CD14-positive monocyte (primary cell): ENCODE data around the gene GBX2. TPM values are rescaled to one million over a fixed set of nuclear protein-coding genes. Genes with fewer than 3 reads are reported as not detected.
A peak's percentile ranks its signal among the peaks of the same experiment; 100 is the strongest.

ENCODE experiments used
- DNase-seq, 3 donors: peaks; one replicate each; pipeline ENCODE4 v3.0.0-alpha.2; 2011 to 2022
- H2AFZ ChIP-seq: 2 replicates; pipeline ENCODE4 v1.6.0; 2012; ENCODE audit warnings: mild to moderate bottlenecking, low read depth, low read length, inconsistent platforms; ENCODE audit not compliant: insufficient read depth, poor library complexity, severe bottlenecking
- H3K27ac ChIP-seq, 2 donors: 1 replicate in 1 of 2; 2 replicates in 1 of 2; pipeline ENCODE4 v1.5.1; 2012 to 2013; ENCODE audit warnings: low read length in 2 of 2, control low read depth in 1 of 2, inconsistent platforms in 1 of 2, low read depth in 1 of 2, mild to moderate bottlenecking in 1 of 2
- H3K27me3 ChIP-seq, 2 donors: one replicate each; pipeline versions ENCODE4 v1.6.0 to v1.6.1; 2011 to 2013; ENCODE audit warnings: low read length in 2 of 2; ENCODE audit not compliant: control insufficient read depth in 2 of 2, insufficient read depth in 2 of 2
- H3K36me3 ChIP-seq, 2 donors: replicated peaks in 1 of 2; 1 replicate in 1 of 2; 2 replicates in 1 of 2; pipeline versions ENCODE4 v1.5.1 to v1.6.1; 2012 to 2013; ENCODE audit warnings: low read length in 2 of 2, control low read depth in 1 of 2, inconsistent platforms in 1 of 2, mild to moderate bottlenecking in 1 of 2; ENCODE audit not compliant: insufficient read depth in 2 of 2, control insufficient read depth in 1 of 2
- H3K4me1 ChIP-seq, 2 donors: 1 replicate in 1 of 2; 2 replicates in 1 of 2; pipeline versions ENCODE4 v1.5.1 to v1.6.1; 2012 to 2013; ENCODE audit warnings: low read length in 2 of 2, control low read depth in 1 of 2, inconsistent platforms in 1 of 2, mild to moderate bottlenecking in 1 of 2, moderate library complexity in 1 of 2; ENCODE audit not compliant: insufficient read depth in 2 of 2, control insufficient read depth in 1 of 2
- H3K4me2 ChIP-seq: replicated peaks from 2 replicates; pipeline ENCODE3; 2012; ENCODE audit warnings: low read length, moderate library complexity, mild to moderate bottlenecking; ENCODE audit not compliant: poor library complexity, severe bottlenecking; ENCODE audit errors: extremely low read depth
- H3K4me3 ChIP-seq, 3 experiments: fragments of 200-600 bp in 1 of 3; sonication (generic) in 1 of 3; replicated peaks in 1 of 3; 1 replicate in 2 of 3; 2 replicates in 1 of 3; pipeline ENCODE4 v1.5.1; 2011 to 2013; ENCODE audit warnings: low read length in 3 of 3, mild to moderate bottlenecking in 3 of 3, control low read depth in 2 of 3, low read depth in 2 of 3, inconsistent platforms in 1 of 3, moderate library complexity in 1 of 3
- H3K79me2 ChIP-seq: 2 replicates; pipeline ENCODE4 v1.6.0; 2012; ENCODE audit warnings: mild to moderate bottlenecking, control low read depth, inconsistent platforms, low read length, moderate library complexity; ENCODE audit not compliant: insufficient read depth
- H3K9ac ChIP-seq: 2 replicates; pipeline ENCODE4 v1.6.0; 2017; ENCODE audit warnings: low read length, mild to moderate bottlenecking; ENCODE audit not compliant: insufficient read depth, poor library complexity, severe bottlenecking
- H3K9me3 ChIP-seq, 2 donors: replicated peaks in 1 of 2; 1 replicate in 1 of 2; 2 replicates in 1 of 2; pipeline versions ENCODE4 v1.5.1 to v1.6.1; 2012 to 2013; ENCODE audit warnings: low read length in 2 of 2, control low read depth in 1 of 2; ENCODE audit not compliant: control insufficient read depth in 1 of 2, insufficient read depth in 1 of 2
- H4K20me1 ChIP-seq: 2 replicates; pipeline ENCODE4 v1.6.0; 2012; ENCODE audit warnings: mild to moderate bottlenecking, low read length, control low read depth, moderate library complexity; ENCODE audit not compliant: insufficient read depth
- H3K27ac Mint-ChIP-seq, 7 donors: one replicate each; pipeline ENCODE4 v1.8.0; 2020; ENCODE audit warnings: mild to moderate bottlenecking in 7 of 7, mixed read lengths in 7 of 7, moderate library complexity in 6 of 7, inconsistent platforms in 2 of 7
- H3K27me3 Mint-ChIP-seq, 3 donors: one replicate each; pipeline ENCODE4 v1.8.0; 2021 to 2022; ENCODE audit warnings: low read depth in 3 of 3, mild to moderate bottlenecking in 3 of 3, mixed read lengths in 3 of 3, moderate library complexity in 3 of 3, inconsistent platforms in 1 of 3
- H3K36me3 Mint-ChIP-seq, 2 donors: one replicate each; pipeline ENCODE4 v1.8.0; 2020; ENCODE audit warnings: mixed read lengths in 2 of 2, inconsistent platforms in 1 of 2, mild to moderate bottlenecking in 1 of 2
- H3K4me1 Mint-ChIP-seq: one replicate; pipeline ENCODE4 v1.8.0; 2020; ENCODE audit warnings: mild to moderate bottlenecking, mixed read lengths
- H3K4me3 Mint-ChIP-seq, 2 donors: one replicate each; pipeline ENCODE4 v1.8.0; 2020; ENCODE audit warnings: mild to moderate bottlenecking in 2 of 2, mixed read lengths in 2 of 2, moderate library complexity in 1 of 2
- H3K9me3 Mint-ChIP-seq, 7 donors: one replicate each; pipeline ENCODE4 v1.8.0; 2020 to 2022; ENCODE audit warnings: mixed read lengths in 7 of 7, mild to moderate bottlenecking in 6 of 7, moderate library complexity in 6 of 7, inconsistent platforms in 2 of 7
- CTCF ChIP-seq: fragments of 200-600 bp; IDR thresholded peaks from one replicate; pipeline ENCODE4 v1.8.0; 2022; ENCODE audit warnings: antibody characterized with exemption, mild to moderate bottlenecking
- WGBS: methylation state at CpG from one replicate; pipeline ENCODE4 v1.1.5; 2013; ENCODE audit warnings: missing lambda C conversion rate; ENCODE audit not compliant: insufficient coverage; 5-methylcytosine and 5-hydroxymethylcytosine counted together
- intact Hi-C, 2 donors: fragments of 100-400 bp; cut with micrococcal nuclease; formaldehyde crosslinking; loops; one replicate each; pipeline versions ENCODE4 v1.15.0 to v1.15.1; 2023
- polyA plus RNA-seq, 3 donors: library from polyadenylated mRNA; depleted of rRNA in 1 of 3; unstranded in 2 of 3; stranded (reverse) in 1 of 3; fragments of 300-500 nt in 2 of 3; fragments of >200 nt in 1 of 3; fragmentation: Illumina TruSeq in 2 of 3; gene quantifications; 1 replicate in 2 of 3; 2 replicates in 1 of 3; pipeline ENCODE4 v1.2.3, GENCODE V29; 2012 to 2021

The GBX2 gene
- polyA plus RNA-seq, 3 donors: not detected

GRCh38 chr2:236171181-236171679 is 3.0 kb upstream of the GBX2 start:
- no peaks in the 10 kb centered on the region for H3K36me3 ChIP-seq
- H3K4me1 Mint-ChIP-seq: peaks cover 7% of the 10 kb centered on the region
- TF ChIP-seq CTCF: no peak
- H3K4me1 ChIP-seq: no peaks in the 10 kb centered on the region
- no peak overlapping the region for H3K4me3 ChIP-seq
- peaks cover 0 to 65% of the 10 kb centered on the region in 2 donors for H3K9me3 ChIP-seq
- peak overlapping the region in 1 of 2 donors; percentile 79 for H3K4me3 Mint-ChIP-seq
- no peak overlapping the region for H2AFZ ChIP-seq
- H3K27ac ChIP-seq: no peak overlapping the region
- H3K27me3 Mint-ChIP-seq: peaks cover 79 to 94% (median 85%) of the 10 kb centered on the region in 3 donors
- intact Hi-C loops: no loop called here
- peaks cover 0 to 6% of the 10 kb centered on the region in 2 donors for H3K36me3 Mint-ChIP-seq
- no peaks in the 10 kb centered on the region for H3K79me2 ChIP-seq
- no peak overlapping the region for H3K27ac Mint-ChIP-seq
- H3K9ac ChIP-seq: no peak overlapping the region
- H3K4me2 ChIP-seq: no peak overlapping the region
- H3K27me3 ChIP-seq: peaks cover 77 to 88% of the 10 kb centered on the region in 2 donors
- WGBS: 6% methylated on average over 27 of the region's 27 CpGs
- no peak for DNase-seq
- peaks cover 0 to 24% (median 18%) of the 10 kb centered on the region in 7 donors for H3K9me3 Mint-ChIP-seq
- no peaks in the 10 kb centered on the region for H4K20me1 ChIP-seq

GRCh38 chr2:236170590-236171165 is 2.5 kb upstream of the GBX2 start:
- no peaks in the 10 kb centered on the region for H3K4me1 ChIP-seq
- H3K36me3 Mint-ChIP-seq: peaks cover 0 to 6% of the 10 kb centered on the region in 2 donors
- H3K27me3 ChIP-seq: peaks cover 76 to 88% of the 10 kb centered on the region in 2 donors
- peaks cover 8% of the 10 kb centered on the region for H3K4me1 Mint-ChIP-seq
- no peaks in the 10 kb centered on the region for H4K20me1 ChIP-seq
- H3K4me2 ChIP-seq: no peak overlapping the region
- H3K4me3 ChIP-seq: no peak overlapping the region
- intact Hi-C loops: no loop called here
- H2AFZ ChIP-seq: no peak overlapping the region
- H3K27ac Mint-ChIP-seq: no peak overlapping the region
- H3K9ac ChIP-seq: no peak overlapping the region
- H3K4me3 Mint-ChIP-seq: peak overlapping the region in 1 of 2 donors; percentile 79
- no peak for DNase-seq
- no peak overlapping the region for H3K27ac ChIP-seq
- WGBS: 17% methylated on average over 10 of the region's 21 CpGs
- H3K9me3 Mint-ChIP-seq: peaks cover 0 to 24% (median 18%) of the 10 kb centered on the region in 7 donors
- no peaks in the 10 kb centered on the region for H3K36me3 ChIP-seq
- no peaks in the 10 kb centered on the region for H3K79me2 ChIP-seq
- H3K27me3 Mint-ChIP-seq: peaks cover 80 to 95% (median 86%) of the 10 kb centered on the region in 3 donors
- no peak for TF ChIP-seq CTCF
- H3K9me3 ChIP-seq: peaks cover 0 to 66% of the 10 kb centered on the region in 2 donors
